ENCODE data around the gene RAF1.

Gene RAF1

DNA sequence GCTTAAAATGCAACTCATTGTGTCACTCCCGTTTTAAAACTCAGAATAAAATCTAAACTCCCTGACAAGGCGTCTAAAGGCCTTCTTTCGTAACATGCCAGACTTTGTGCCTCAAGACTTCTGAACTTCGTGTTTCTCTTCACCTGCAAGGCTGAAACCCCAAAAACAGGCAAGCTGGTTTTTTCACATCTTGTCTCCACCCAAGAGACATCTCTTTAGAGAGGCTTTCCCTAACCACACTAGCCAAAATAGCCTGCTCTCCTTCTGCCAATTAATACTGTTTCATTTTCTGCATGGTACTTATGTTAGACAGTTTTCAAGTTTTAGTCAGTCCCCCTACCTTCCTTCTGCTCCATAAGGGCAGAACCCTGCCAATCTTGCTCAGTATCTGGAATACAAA, 41.6 kb downstream of the RAF1 start:
- Histone ChIP-seq H3K27me3 (ENCODE audit: insufficient read depth, low read length) (no peaks in the 10 kb centered on the region), H3K27ac (ENCODE audit: low read depth, low read length) (no peak overlapping the region), H3K79me2 (ENCODE audit: control insufficient read depth, insufficient read depth, low read length, unreplicated experiment) (peaks cover 78% of the 10 kb centered on the region), H3K36me3 (ENCODE audit: insufficient read depth, low read length) (peaks cover 4% of the 10 kb centered on the region; the same call in 1 of the 2 replicates), H2AFZ (ENCODE audit: low read length, unreplicated experiment) (no peak overlapping the region), H3K4me1 (ENCODE audit: control insufficient read depth, insufficient read depth, low read length, unreplicated experiment) (peaks cover 3% of the 10 kb centered on the region), H3K4me3 (ENCODE audit: low read depth, low read length) (no peak overlapping the region)

DNA sequence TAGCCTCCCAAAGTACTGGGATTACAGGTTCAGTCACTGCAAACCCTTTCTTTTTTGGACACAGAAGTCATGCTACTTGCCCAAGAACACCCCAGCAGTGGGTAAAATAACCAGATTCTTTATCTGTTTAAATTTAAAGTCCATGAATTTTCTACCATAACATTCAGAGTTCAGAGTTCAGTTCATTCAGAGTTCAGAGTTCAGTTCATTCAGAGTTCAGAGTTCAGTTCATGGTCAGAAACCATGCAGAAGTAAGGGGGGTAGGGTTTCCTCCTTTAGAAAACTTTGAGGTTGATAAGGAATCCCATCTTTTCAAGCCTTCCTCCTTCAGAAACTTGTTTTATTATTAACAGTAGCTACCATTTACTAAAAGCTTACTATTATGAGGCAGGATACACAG, 43.2 kb downstream of the RAF1 start:
- no peak overlapping the region for H2AFZ ChIP-seq (ENCODE audit: low read length, unreplicated experiment)
- H3K4me3 ChIP-seq (ENCODE audit: low read depth, low read length) = no peak overlapping the region
- peaks cover 4% of the 10 kb centered on the region; the same call in 1 of the 2 replicates for H3K36me3 ChIP-seq (ENCODE audit: insufficient read depth, low read length)
- H3K27ac ChIP-seq (ENCODE audit: low read depth, low read length) = no peak overlapping the region
- H3K4me1 ChIP-seq (ENCODE audit: control insufficient read depth, insufficient read depth, low read length, unreplicated experiment) = no peaks in the 10 kb centered on the region
- no peaks in the 10 kb centered on the region for H3K27me3 ChIP-seq (ENCODE audit: insufficient read depth, low read length)
- H3K79me2 ChIP-seq (ENCODE audit: control insufficient read depth, insufficient read depth, low read length, unreplicated experiment) = peaks cover 72% of the 10 kb centered on the region

DNA sequence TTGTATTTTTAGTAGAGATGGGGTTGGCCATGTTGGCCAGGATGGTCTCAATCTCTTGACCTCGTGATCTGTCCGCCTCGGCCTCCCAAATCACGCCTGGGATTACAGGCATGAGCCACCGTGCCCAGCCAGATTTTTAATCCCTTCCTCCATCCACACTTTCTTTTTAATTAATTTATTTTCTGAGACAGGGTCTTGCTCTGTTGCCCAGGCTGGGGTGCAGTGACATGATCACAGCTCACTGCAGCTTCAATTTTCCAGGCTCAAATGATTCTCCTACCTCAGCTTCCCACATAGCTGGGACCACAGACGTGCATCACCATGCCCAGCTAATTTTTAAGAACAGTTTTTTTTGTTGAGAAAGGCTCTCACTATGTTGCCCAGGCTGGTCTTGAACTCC, 43.6 kb downstream of the RAF1 start:
- Histone ChIP-seq H3K79me2 (ENCODE audit: control insufficient read depth, insufficient read depth, low read length, unreplicated experiment) (peaks cover 72% of the 10 kb centered on the region), H3K27me3 (ENCODE audit: insufficient read depth, low read length) (no peaks in the 10 kb centered on the region), H3K4me1 (ENCODE audit: control insufficient read depth, insufficient read depth, low read length, unreplicated experiment) (no peaks in the 10 kb centered on the region), H3K4me3 (ENCODE audit: low read depth, low read length) (no peak overlapping the region), H2AFZ (ENCODE audit: low read length, unreplicated experiment) (no peak overlapping the region), H3K27ac (ENCODE audit: low read depth, low read length) (no peak overlapping the region), H3K36me3 (ENCODE audit: insufficient read depth, low read length) (peaks cover 4% of the 10 kb centered on the region; the same call in 1 of the 2 replicates)

DNA sequence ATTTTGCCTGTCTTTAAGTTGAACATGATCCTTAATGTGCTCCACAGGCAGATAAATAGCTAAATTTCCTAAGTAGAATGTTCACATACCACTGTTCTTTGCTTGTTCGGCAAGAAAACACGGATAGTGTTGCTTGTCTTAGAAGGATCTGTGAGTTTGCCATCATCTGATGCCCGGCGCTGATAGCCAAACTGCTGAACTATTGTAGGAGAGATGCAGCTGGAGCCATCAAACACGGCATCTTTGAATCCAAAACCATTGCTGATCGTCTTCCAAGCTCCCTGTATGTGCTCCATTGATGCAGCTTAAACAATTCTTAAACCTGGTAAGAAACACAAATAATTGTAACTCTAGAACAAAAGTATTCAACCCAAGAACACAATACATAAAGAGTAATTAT, 45.5 kb downstream of the RAF1 start:
- Histone ChIP-seq H3K4me3 (ENCODE audit: low read depth, low read length) (no peak overlapping the region), H3K27me3 (ENCODE audit: insufficient read depth, low read length) (no peaks in the 10 kb centered on the region), H3K27ac (ENCODE audit: low read depth, low read length) (no peak overlapping the region), H3K79me2 (ENCODE audit: control insufficient read depth, insufficient read depth, low read length, unreplicated experiment) (peaks cover 61% of the 10 kb centered on the region), H3K4me1 (ENCODE audit: control insufficient read depth, insufficient read depth, low read length, unreplicated experiment) (no peaks in the 10 kb centered on the region), H2AFZ (ENCODE audit: low read length, unreplicated experiment) (no peak overlapping the region), H3K36me3 (ENCODE audit: insufficient read depth, low read length) (peaks cover 8% of the 10 kb centered on the region)

DNA sequence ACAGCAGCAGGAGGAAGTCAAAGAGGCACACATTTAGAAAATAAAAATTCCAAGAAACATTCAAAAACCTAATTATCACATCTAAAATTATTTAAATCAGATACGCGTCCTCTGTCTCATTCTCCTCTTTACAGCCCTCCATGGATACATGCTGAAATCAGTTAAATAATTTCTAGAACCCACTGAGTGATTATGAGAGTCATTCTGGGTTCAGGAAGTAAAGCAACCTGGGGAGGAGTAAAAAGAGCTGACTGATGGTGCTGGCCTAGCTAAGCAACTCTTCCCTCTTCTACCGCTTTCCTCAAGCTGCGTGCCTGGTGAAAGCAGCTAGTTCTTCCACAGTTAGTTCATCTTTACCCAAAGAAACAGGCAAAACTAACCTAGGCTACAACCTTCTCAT, 48.7 kb downstream of the RAF1 start:
- H3K27ac ChIP-seq (ENCODE audit: low read depth, low read length) = no peak overlapping the region
- H2AFZ ChIP-seq (ENCODE audit: low read length, unreplicated experiment) = no peak overlapping the region
- H3K79me2 ChIP-seq (ENCODE audit: control insufficient read depth, insufficient read depth, low read length, unreplicated experiment) = peaks cover 55% of the 10 kb centered on the region
- peaks cover 8% of the 10 kb centered on the region for H3K36me3 ChIP-seq (ENCODE audit: insufficient read depth, low read length)
- no peaks in the 10 kb centered on the region for H3K27me3 ChIP-seq (ENCODE audit: insufficient read depth, low read length)
- H3K4me3 ChIP-seq (ENCODE audit: low read depth, low read length) = no peak overlapping the region
- no peaks in the 10 kb centered on the region for H3K4me1 ChIP-seq (ENCODE audit: control insufficient read depth, insufficient read depth, low read length, unreplicated experiment)

DNA sequence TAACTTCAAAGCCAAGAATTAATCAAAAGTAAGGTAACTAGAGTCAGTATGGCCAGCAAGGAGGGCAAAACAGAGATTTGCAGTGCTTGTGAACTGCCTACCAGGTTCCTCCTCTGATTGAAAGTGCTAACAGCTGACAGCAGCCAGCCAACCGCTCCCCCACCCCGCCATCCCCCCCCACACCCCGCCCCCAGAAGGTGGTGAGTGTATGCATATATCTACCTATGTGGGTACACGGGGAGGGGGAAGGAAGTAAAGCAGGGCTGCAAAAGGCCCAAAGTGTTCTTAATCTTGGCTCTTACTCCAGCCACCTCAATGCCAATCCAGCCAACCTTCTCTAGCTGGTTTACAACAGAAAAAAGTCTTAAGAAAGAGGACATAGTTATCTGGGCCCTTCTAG, 50.7 kb downstream of the RAF1 start:
- H2AFZ ChIP-seq (ENCODE audit: low read length, unreplicated experiment) = no peak overlapping the region
- H3K4me1 ChIP-seq (ENCODE audit: control insufficient read depth, insufficient read depth, low read length, unreplicated experiment) = no peaks in the 10 kb centered on the region
- H3K36me3 ChIP-seq (ENCODE audit: insufficient read depth, low read length) = peaks cover 15% of the 10 kb centered on the region
- no peaks in the 10 kb centered on the region for H3K27me3 ChIP-seq (ENCODE audit: insufficient read depth, low read length)
- no peak overlapping the region for H3K4me3 ChIP-seq (ENCODE audit: low read depth, low read length)
- H3K27ac ChIP-seq (ENCODE audit: low read depth, low read length) = no peak overlapping the region
- peaks cover 47% of the 10 kb centered on the region for H3K79me2 ChIP-seq (ENCODE audit: control insufficient read depth, insufficient read depth, low read length, unreplicated experiment)

DNA sequence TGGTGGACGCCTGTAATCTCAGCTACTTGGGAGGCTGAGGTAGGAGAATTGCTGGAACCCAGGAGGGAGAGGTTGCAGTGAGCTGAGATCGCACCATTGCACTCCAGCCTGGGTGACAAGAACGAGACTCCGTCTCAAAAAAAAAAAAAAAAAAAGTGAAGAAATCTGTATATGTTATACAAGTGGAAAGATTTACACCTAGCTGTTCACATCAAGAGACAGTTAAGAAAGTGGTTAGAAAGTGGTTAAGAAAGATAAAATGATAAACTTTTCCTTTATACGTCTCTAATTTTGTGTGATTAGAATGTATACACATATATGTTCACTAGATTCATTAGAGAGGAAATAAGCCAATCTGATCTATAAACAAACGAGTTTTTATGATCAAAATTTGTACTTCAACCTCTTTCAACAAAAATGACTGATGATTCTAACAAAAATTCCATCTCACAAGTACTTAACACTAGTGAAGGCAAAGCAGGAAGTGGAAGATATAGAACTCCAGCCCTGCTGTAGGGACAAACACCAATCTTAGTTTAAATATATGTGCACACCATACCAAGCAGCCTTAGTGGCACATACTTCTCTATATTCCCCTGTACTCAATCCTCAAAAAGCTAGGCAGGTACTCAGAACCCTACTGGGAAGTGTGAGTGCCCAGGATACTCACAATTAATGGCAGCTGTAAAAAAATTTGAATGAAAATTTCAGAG, 51.2 kb downstream of the RAF1 start:
- Histone ChIP-seq H3K36me3 (ENCODE audit: insufficient read depth, low read length) (peaks cover 16% of the 10 kb centered on the region), H3K27me3 (ENCODE audit: insufficient read depth, low read length) (no peaks in the 10 kb centered on the region), H3K79me2 (ENCODE audit: control insufficient read depth, insufficient read depth, low read length, unreplicated experiment) (peaks cover 47% of the 10 kb centered on the region), H3K4me1 (ENCODE audit: control insufficient read depth, insufficient read depth, low read length, unreplicated experiment) (no peaks in the 10 kb centered on the region), H3K27ac (ENCODE audit: low read depth, low read length) (no peak overlapping the region), H2AFZ (ENCODE audit: low read length, unreplicated experiment) (no peak overlapping the region), H3K4me3 (ENCODE audit: low read depth, low read length) (no peak overlapping the region)

DNA sequence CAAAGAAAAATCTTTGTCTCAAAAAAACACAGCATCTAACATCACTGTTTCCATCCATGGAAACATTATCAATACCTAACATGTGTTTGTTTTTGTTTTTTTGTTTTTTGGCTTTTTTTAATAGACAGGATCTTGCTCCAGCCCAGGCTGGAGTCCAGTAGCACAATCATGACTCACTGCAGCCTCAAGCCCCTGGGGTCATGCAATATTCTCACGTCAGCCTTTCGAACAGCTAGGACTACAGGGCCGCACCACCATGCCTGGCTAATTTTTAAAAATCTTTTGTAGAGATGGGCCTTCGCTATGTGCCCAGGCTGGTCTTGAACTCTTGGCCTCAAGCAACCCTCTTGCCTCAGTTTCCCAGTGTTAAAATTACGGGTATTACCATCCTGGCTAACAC, 52.8 kb downstream of the RAF1 start:
- Histone ChIP-seq H3K4me1 (ENCODE audit: control insufficient read depth, insufficient read depth, low read length, unreplicated experiment) (no peaks in the 10 kb centered on the region), H3K79me2 (ENCODE audit: control insufficient read depth, insufficient read depth, low read length, unreplicated experiment) (peaks cover 42% of the 10 kb centered on the region), H3K36me3 (ENCODE audit: insufficient read depth, low read length) (peaks cover 23% of the 10 kb centered on the region), H3K27me3 (ENCODE audit: insufficient read depth, low read length) (no peaks in the 10 kb centered on the region), H3K4me3 (ENCODE audit: low read depth, low read length) (no peak overlapping the region), H3K27ac (ENCODE audit: low read depth, low read length) (no peak overlapping the region), H2AFZ (ENCODE audit: low read length, unreplicated experiment) (no peak overlapping the region)

DNA sequence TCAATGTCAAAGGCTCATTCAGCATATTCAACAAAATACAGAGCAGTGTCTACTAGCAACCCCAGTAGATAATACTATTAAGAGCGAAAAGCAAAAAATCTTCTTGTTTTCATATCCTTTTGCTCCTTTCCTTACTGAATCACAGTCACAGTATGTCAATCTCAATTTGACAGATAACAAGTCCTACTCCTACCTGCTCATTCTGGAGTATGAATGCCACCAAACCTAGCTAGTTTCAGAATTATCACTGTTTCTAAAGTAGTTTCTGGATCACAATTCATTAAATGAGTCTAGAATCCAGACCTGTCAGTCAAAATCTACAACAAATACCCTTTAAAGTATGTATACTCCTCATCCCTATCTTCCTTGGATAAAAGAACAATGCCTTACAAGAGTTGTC, 55.5 kb downstream of the RAF1 start:
- H3K36me3 ChIP-seq (ENCODE audit: insufficient read depth, low read length) = peaks cover 36% of the 10 kb centered on the region
- no peaks in the 10 kb centered on the region for H3K4me1 ChIP-seq (ENCODE audit: control insufficient read depth, insufficient read depth, low read length, unreplicated experiment)
- no peak overlapping the region for H3K27ac ChIP-seq (ENCODE audit: low read depth, low read length)
- no peak overlapping the region for H2AFZ ChIP-seq (ENCODE audit: low read length, unreplicated experiment)
- no peak overlapping the region for H3K4me3 ChIP-seq (ENCODE audit: low read depth, low read length)
- H3K27me3 ChIP-seq (ENCODE audit: insufficient read depth, low read length) = no peaks in the 10 kb centered on the region
- peaks cover 31% of the 10 kb centered on the region for H3K79me2 ChIP-seq (ENCODE audit: control insufficient read depth, insufficient read depth, low read length, unreplicated experiment)

DNA sequence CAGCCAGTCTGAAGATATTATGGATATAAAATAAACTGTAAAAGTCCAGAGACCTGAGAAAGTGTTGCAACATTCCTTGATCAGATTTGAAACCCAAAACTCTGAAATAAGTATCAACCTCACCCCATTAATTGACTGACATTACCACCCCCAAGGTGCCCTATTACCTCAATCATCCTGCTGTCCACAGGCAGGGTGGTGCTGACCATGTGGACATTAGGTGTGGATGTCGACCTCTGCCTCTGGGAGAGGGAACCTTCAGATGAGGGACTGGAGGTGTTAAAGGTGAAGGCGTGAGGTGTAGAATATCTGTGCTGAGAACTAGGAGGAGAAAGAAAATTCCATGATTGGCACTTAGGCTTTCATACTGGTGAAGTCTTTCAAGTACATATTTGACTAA, 59.9 kb downstream of the RAF1 start:
- Histone ChIP-seq H3K27ac (ENCODE audit: low read depth, low read length) (no peak overlapping the region), H3K4me1 (ENCODE audit: control insufficient read depth, insufficient read depth, low read length, unreplicated experiment) (no peaks in the 10 kb centered on the region), H2AFZ (ENCODE audit: low read length, unreplicated experiment) (no peak overlapping the region), H3K4me3 (ENCODE audit: low read depth, low read length) (no peak overlapping the region), H3K27me3 (ENCODE audit: insufficient read depth, low read length) (no peaks in the 10 kb centered on the region), H3K79me2 (ENCODE audit: control insufficient read depth, insufficient read depth, low read length, unreplicated experiment) (peaks cover 4% of the 10 kb centered on the region), H3K36me3 (ENCODE audit: insufficient read depth, low read length) (peaks cover 62% of the 10 kb centered on the region)

DNA sequence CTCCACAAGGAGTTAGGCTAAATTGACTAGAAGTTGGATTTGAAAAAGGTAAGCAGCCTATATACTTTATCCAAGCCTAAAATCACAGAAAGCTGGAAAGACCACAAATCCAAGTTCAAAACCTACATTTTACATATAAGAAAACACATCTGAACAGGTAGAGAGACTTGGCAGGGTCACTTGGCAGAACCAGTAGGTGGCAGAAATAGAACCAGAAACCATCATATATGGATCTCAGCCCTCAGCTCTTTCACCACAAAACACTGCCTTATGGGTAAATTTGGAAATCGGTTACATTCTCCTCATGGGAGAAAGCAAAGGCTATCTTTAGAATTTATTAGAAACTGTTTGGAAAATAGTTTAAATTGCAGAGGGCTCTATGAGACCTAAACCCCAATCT, 62.8 kb downstream of the RAF1 start:
- Histone ChIP-seq H3K27ac (ENCODE audit: low read depth, low read length) (no peak overlapping the region), H3K79me2 (ENCODE audit: control insufficient read depth, insufficient read depth, low read length, unreplicated experiment) (no peaks in the 10 kb centered on the region), H3K4me1 (ENCODE audit: control insufficient read depth, insufficient read depth, low read length, unreplicated experiment) (no peaks in the 10 kb centered on the region), H3K4me3 (ENCODE audit: low read depth, low read length) (no peak overlapping the region), H3K36me3 (ENCODE audit: insufficient read depth, low read length) (peaks cover 49% of the 10 kb centered on the region), H3K27me3 (ENCODE audit: insufficient read depth, low read length) (no peaks in the 10 kb centered on the region), H2AFZ (ENCODE audit: low read length, unreplicated experiment) (no peak overlapping the region)
